NOMO-1 (cell line): ENCODE measurements around the gene PTPRU.

Experiments used
- DNase-seq, 2 experiments: peaks; one replicate each; lab custom pipeline; 2025; ENCODE audit not compliant: unreplicated experiment in 2 of 2; lab: John Stamatoyannopoulos, UW

The PTPRU gene

GRCh38 chr1:29327223-29327935, 91.1 kb downstream of the PTPRU start:
- DNase-seq, result no peak

DNA sequence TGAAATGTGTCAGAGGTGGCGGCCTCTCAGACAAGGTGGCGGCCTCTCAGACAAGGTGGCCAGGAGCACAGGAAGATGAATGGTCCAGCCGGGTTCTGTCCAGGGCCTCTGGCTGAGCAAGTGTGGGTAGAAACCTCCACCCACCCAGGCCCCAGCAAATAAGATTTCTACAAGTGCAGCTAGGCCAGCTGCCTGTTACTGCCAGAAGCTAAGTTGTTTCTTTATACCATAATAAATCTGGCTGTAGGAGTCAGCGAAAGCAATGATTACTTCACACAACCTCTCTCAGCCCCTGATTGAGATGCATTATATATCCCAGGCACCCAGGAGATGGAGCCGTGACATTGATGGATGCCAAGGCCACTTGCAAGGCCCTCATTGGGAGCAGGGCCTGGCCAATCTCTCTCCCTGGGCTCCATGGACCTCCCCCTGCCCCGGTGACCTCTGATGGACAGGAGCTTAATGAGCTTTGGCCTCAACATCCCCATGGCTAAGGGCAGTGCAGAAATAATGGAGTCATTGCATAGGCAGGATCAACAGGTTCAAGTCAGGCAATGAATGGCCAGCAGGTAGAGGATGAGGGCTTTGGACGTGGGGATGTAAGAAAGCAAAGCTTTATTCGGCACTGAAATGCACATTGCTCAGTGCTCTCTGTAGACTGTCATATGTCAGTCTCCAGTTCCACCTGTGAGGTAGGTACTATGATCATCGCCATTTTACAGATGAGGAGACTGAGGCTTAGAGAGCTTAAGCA, 92.9 kb downstream of the PTPRU start:
- DNase-seq, result no peak

DNA sequence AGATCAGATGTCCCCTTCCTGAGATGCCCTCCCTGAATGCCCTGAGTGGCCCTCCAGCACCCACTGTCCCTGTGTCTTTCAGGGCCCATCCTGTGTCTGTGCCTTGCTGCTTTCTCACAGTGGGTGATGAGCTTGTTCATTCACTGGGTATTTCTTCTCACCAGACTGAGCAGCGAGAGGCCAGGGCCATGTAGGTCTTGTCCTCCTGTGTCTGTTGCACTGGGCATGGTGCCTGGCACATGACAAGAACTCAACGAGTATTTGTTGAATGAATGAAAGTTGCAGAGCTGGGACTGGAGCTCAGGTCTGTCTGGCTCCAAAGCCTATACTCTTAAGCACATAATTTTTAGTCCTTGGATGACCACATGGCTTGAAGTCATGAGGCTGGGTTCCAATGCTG, 93.8 kb downstream of the PTPRU start:
- no peak for DNase-seq

DNA sequence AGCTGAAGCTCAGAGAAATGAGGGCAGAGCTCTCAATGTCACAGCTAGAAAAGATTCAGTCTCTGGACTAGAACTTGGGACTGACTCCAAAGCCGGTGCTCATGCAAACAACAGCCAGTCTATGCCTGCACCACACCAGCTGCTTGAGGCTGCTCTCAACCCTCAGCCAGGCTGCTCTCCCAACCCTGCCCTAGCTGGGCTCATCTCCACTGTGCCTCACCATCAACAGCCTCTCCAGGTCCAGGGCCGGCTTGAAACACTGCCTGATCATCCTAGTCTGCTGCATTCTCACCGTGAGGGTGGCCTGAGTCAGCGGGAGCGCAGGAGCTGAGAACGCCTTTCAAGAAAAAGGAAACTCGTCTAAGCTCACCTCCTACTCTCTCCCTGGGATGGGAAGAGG, 94.5 kb downstream of the PTPRU start:
- no peak for DNase-seq

GRCh38 chr1:29331309-29331708, 95.0 kb downstream of the PTPRU start:
- DNase-seq, result no peak

- DNase-seq, result no peak
Measured at GRCh38 chr1:29331729-29332128, 95.4 kb downstream of the PTPRU start.

DNA sequence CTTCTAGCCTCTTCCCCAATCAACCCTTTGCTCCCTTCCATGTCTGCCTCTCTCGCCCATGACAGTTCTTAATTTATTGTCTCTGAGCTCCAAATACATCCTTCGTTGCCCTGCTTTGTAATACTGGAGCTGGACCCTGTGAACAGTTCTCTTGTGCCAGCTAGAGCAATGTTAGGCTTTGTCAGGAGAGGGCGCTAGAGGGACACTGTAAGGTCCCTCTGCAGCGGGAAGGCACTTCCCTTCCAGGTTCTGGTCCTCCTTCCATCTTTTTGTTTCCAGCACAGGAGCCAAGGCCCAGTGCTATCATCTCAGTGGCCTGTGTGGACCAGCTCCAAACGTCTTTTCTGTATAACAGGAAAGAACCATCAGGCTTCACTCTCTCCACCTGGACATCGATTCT, 95.9 kb downstream of the PTPRU start:
- DNase-seq, result peak in 1 of 2 experiments; percentile 12

DNA sequence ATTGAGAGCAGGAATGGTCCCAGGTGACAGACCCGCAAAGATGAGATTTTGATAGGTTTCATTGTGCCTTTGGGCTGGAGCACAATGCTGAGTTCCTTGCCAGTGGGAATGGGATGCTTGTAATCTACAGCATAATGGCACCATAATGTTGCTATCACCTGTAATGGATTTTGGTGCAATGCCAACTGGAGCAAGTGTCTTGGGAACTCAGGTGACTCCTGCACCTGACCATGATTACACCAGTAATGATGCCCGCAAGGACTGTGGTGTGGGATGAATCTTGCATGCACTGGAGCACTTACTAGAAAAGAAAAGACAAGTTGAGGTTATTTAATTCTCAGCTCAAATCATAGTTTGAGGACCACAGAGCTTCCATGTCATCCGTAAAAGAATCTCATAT, 96.7 kb downstream of the PTPRU start:
- no peak for DNase-seq

DNA sequence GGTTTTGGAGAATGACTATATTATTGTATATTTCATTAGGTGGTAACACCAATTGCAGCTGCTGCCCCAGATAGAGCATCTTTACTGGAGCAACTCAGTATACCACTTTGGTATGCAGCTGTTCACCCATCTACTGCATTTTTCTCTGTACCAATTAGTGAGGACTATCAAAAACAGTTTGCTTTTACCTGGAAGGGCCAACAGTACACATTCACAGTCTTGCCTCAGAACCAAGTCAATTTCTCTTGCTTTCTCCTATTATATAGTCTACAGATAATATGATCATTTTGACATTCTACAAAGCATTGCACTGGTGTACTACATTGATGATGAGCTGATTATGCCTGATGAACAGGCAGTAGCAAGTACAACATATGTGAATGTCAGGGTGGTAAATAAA, 99.3 kb downstream of the PTPRU start:
- DNase-seq, result no peak

GRCh38 chr1:29338908-29339575, 102.7 kb downstream of the PTPRU start:
- DNase-seq, result no peak

- DNase-seq, result no peak
Measured at GRCh38 chr1:29341936-29342335, 105.6 kb downstream of the PTPRU start.

DNA sequence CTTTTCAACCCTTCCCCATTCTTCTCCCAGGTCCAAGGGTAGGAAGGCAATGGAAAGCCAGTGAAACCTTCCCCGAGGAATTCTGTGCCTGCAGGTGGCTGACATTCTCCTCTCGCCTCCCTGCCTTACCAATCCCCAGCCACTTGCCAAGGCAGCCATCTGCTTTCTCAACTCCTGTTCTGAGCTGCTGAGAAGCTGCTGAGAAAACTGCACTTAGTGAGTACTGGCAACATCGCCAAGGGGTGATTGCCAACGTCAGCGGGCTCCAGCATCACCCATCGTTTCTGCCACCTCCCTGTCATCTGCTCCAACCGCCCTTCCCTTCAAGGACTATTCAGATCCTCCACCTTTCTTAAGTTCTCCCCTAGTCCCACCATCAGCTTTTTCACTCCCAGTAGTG, 106.0 kb downstream of the PTPRU start:
- DNase-seq, result no peak

DNA sequence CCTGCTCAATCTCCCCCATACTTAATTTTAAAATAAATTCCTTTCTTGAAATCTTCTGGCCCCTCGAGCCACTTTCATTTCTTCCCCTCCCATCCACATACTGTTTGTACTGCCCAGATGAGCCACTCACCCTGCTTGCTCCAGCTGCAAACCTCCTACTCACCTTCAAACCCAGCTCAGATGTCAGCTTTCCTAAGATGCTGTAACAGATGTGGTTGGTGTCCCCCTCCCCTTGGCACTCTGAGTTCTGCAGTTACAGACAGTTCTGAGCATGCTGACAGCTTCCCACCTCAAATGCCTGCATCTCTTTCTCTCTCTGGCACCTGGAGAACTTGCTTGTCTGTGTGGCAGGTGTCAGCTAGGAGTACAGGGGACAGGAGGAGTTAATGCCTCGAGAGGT, 106.7 kb downstream of the PTPRU start:
- no peak for DNase-seq

DNA sequence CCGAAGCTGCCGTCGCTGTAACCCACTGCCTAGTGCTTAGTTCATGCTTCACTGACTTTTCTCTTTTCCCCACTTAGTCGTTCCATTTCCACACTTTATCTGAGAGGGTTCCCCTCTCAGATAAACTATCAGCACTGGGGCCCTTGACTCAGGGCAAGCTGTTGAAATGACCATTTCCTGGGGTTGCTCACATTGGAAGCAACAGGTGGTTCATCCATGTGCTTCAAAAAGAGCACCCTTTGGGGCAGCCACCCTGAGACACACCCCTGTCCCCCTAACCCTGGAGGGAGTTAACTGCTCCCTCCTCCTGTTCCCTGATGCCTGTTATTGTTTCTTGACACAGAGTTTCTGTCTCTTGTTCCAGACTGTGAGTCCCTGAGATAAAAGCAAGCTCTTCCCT, 107.2 kb downstream of the PTPRU start:
- DNase-seq, result no peak

DNA sequence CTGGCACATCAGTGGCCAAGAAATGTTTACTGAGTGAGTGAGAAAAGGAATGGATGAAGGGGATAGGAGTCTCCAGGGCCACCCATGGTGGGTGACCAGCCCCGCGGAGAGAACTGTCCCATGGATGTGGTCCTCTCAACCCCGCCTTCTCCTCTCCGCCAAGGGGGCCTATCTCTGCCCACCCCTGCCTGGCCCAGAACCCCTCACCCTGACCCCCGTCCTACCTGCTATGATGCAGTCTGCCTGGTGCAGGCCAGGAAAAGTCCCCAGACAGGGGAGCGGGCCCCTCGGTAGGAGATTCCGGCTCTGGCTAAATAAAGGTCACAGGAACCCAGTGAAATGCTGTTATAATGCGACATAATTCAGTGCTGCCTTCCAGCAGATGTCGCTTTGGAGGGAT, 107.6 kb downstream of the PTPRU start:
- no peak for DNase-seq

DNA sequence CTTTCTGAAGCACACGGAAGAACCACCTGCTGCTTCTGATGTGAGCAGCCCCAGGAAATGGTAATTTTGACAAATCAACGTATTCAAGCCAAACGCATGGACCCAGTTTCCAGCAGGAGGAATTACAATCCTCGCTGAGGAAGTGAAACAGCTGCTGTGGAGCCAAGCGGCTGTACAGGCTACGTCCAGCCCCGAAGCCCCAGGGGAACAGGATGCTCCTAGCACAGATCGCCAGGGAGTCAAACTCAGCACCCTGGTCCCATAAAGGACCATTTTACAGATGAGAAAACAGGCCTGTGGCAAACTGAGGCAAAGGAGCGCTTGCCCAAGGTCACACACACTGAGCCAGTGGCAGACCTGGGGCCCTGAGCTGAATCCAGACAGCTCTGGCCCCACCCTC, 108.0 kb downstream of the PTPRU start:
- DNase-seq, result peak in 1 of 2 experiments; percentile 10

GRCh38 chr1:29346576-29346975, 110.3 kb downstream of the PTPRU start:
- DNase-seq, result no peak

- DNase-seq, result no peak
Measured at GRCh38 chr1:29349871-29350491, 113.7 kb downstream of the PTPRU start.

GRCh38 chr1:29352719-29353420, 116.5 kb downstream of the PTPRU start:
- no peak for DNase-seq

DNA sequence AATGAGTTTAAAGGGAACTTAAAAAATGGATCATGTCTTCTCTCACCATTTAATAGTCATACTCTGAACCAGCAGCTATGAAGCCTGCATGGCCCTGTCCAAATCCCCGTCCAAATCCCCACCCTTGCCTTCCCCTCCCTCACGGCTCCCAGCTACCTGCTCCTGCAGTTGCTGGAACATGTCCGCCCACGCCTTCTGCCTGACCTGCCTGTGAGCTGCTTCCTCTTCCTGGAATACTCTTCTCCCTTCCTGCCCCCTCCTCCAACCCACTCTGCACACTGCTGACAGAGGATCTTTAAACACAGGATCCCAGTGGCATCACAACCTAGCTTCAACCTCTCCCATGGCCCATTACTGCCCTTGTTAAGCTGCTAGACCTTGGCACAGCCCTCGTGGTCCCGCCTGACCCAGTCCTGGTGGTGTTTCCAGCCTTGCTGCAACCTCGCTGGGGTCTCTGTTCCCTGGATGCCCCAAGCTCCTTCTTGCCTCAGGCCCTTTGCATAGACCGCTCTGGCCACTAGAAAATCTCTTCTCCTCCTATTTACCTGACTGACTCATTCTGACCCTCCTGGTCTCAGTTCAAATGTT, 118.3 kb downstream of the PTPRU start:
- DNase-seq, result no peak
